ENCODE measurements around the gene MYG1.

DNA sequence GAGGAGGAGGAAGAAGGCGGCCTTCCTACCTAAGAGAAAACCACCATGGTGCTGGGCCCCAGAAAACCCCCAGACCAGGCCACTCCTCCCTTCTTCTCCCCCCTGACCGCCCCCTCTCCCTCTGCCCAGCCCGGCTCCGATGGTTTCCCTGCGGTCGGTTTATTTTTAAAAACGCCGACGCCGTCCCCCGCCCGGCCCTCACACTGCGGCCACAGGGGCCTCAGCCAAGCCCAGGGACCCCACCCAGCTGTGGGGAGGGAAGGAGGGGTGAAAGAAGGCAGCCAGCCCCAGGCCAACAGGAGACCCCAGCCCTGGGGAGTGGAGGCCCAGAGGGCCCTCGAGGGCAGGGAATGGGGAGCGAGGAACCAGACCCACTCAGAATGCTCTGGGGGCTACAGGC, 33.2 kb downstream of the MYG1 start:
- TF ChIP-seq OSR1 (CRISPR knock-in tag; IDR thresholded peaks at IDR 0.05) (no peak), ZNF8 (CRISPR knock-in tag; IDR thresholded peaks at IDR 0.05) (no peak), ISL1 (CRISPR knock-in tag; IDR thresholded peaks at IDR 0.05) (no peak), BACH2 (CRISPR knock-in tag; IDR thresholded peaks at IDR 0.05; ENCODE audit: borderline replicate concordance) (no peak), ARNTL (CRISPR knock-in tag; IDR thresholded peaks at IDR 0.05; ENCODE audit: borderline replicate concordance, low read depth) (no peak), RARB (CRISPR knock-in tag; IDR thresholded peaks at IDR 0.05) (no peak), TCF4 (CRISPR knock-in tag; IDR thresholded peaks at IDR 0.05; ENCODE audit: borderline replicate concordance) (no peak)
- TF ChIP-seq, protein P1, sequence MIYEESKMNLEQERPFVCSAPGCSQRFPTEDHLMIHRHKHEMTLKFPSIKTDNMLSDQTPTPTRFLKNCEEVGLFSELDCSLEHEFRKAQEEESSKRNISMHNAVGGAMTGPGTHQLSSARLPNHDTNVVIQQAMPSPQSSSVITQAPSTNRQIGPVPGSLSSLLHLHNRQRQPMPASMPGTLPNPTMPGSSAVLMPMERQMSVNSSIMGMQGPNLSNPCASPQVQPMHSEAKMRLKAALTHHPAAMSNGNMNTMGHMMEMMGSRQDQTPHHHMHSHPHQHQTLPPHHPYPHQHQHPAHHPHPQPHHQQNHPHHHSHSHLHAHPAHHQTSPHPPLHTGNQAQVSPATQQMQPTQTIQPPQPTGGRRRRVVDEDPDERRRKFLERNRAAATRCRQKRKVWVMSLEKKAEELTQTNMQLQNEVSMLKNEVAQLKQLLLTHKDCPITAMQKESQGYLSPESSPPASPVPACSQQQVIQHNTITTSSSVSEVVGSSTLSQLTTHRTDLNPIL (CRISPR knock-in tag; IDR thresholded peaks at IDR 0.05; ENCODE audit: low read depth): no peak
- TF ChIP-seq, protein P2, sequence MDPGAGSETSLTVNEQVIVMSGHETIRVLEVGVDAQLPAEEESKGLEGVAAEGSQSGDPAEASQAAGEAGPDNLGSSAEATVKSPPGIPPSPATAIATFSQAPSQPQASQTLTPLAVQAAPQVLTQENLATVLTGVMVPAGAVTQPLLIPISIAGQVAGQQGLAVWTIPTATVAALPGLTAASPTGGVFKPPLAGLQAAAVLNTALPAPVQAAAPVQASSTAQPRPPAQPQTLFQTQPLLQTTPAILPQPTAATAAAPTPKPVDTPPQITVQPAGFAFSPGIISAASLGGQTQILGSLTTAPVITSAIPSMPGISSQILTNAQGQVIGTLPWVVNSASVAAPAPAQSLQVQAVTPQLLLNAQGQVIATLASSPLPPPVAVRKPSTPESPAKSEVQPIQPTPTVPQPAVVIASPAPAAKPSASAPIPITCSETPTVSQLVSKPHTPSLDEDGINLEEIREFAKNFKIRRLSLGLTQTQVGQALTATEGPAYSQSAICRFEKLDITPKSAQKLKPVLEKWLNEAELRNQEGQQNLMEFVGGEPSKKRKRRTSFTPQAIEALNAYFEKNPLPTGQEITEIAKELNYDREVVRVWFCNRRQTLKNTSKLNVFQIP (CRISPR knock-in tag; IDR thresholded peaks at IDR 0.05; ENCODE audit: borderline replicate concordance, low read depth): no peak
- TF ChIP-seq, protein P3, sequence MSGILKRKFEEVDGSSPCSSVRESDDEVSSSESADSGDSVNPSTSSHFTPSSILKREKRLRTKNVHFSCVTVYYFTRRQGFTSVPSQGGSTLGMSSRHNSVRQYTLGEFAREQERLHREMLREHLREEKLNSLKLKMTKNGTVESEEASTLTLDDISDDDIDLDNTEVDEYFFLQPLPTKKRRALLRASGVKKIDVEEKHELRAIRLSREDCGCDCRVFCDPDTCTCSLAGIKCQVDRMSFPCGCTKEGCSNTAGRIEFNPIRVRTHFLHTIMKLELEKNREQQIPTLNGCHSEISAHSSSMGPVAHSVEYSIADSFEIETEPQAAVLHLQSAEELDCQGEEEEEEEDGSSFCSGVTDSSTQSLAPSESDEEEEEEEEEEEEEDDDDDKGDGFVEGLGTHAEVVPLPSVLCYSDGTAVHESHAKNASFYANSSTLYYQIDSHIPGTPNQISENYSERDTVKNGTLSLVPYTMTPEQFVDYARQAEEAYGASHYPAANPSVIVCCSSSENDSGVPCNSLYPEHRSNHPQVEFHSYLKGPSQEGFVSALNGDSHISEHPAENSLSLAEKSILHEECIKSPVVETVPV (CRISPR knock-in tag; IDR thresholded peaks at IDR 0.05): no peak

Measured in SK-N-SH treated with all-trans-retinoic acid at 6 μM for 48 hours (cell line).